COLO829 (cell line): Measurements from ENCODE around the gene KRT72.
"Not testable (repeated sequence)": the region's sequence is repeated elsewhere in the genome, so short reads cannot be mapped to it uniquely, and the experiment has no call there.

Source experiments
- DNase-seq: peaks from one replicate; pipeline ENCODE4 v3.0.0; 2012; ENCODE audit warnings: low spot score

Gene KRT72

GRCh38 chr12:52606581-52607218, 5.4 kb upstream of the KRT72 start:
- no peak for DNase-seq

DNA sequence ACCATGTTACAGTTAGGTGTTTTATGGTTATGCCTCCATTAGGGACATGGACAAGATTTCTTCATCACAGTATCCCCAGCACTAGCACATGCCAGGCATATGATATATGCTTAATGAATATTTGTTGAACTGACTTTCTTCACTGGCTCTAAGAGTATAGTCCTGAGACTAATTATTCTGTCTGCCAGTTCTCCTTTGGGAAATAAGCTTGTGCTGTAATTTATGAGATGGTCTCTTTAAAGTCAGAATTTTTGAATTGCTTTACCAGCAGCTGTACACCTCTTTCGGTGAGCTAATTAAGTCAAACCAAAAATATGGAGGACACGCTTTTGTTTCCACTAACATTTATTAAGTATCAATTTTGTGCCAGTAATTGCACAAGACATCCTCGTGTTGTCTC, 4.8 kb upstream of the KRT72 start:
- no peak for DNase-seq

DNA sequence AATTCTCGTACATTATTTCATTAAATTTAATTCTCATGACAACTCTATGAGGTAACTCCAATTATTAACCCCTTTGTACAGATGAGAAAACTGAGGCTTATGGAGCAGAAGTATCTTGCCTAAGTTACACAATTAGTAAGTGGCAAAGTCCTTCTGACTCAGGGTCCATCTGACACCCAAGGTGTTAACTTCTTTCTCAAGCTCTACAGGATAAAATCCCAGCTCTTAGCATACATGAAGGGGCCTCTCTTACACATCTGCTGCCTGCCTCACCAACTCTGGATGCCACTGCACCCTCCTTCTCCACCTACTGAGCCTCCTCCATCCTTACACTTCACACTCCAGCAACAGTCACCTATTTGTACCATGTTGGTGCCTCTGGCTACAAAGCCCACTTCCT, 4.3 kb upstream of the KRT72 start:
- no peak for DNase-seq

GRCh38 chr12:52604859-52605258, 3.6 kb upstream of the KRT72 start:
- DNase-seq = no peak

DNA sequence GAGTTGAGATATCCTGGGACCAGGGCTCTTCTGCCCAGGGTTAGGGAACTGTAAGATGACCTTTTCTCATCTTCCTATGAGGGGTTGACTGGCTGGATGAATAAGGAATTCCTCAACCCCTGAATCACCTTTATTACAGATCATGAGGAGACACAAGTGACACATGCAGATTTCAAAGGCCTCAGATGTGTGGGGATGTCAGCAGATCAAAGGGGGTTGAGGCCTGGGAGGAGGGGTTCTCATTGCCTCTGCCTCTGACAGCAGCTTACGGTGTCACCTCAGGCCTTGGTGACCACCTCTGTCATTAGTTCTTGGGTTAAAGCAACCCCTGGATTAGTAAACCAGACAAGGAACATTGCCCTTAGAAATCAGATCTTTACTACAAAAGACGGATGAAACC, 2.1 kb upstream of the KRT72 start:
- DNase-seq = no peak

DNA sequence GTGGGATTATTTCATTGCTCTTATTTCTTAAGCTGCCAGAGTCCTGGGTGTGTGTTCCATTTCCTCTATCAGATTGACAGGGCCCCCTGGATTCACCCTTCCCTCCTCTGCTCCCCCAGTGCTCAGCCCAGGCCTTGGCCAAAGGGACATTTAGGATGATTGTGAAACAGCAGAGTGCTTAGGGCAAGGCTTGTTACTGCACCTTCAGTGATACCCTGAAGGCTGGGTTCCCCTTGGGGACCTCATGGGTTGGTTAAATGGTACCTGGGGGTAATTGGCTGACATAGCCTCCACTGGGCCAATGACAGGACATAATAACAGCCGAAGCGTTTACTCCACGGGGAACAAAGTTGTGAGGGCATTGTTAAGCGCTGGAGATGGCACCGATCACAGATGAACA, 1.3 kb upstream of the KRT72 start:
- no peak for DNase-seq

- DNase-seq = no peak
Measured at GRCh38 chr12:52601671-52602070, 408 bp upstream of the KRT72 start.

GRCh38 chr12:52600475-52600874, 788 bp downstream of the KRT72 start:
- no peak for DNase-seq

- no peak for DNase-seq
Measured at GRCh38 chr12:52600071-52600470, 1.2 kb downstream of the KRT72 start.

DNA sequence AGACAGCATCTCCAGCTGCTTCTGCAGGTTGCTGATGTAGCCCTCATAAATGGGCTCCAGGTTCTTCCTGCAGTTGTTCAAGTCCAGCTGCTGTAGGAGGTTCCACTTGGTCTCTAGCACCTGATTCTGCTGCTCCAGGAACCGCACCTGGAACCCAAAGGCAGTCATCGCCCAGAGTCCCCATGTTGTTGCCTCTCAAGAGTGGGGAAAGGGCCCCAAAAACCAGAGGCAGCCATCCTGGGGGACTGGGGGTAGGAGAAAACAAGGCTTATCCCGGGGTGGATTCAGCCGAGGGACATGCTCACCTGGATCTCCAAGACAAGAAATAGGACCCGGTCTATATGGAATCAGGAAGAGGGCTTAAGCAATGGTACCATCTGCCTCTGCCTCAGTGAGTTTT, 2.3 kb downstream of the KRT72 start:
- DNase-seq = no peak

DNA sequence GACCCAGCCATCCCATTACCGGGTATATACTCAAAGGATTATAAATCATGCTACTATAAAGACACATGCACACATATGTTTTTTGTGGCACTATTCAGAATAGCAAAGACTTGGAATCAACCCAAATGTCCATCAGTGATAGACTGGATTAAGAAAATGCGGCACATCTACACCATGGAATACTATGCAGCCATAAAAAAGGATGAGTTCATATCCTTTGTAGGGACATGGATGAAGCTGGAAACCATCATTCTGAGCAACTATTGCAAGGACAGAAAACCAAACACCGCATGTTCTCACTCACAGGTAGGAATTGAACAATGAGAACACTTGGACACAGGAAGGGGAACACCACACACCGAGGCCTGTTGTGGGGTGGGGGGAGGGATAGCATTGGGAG, 7.0 kb downstream of the KRT72 start:
- not testable (repeated sequence) for DNase-seq

- DNase-seq = no peak
Measured at GRCh38 chr12:52591521-52591920, 9.7 kb downstream of the KRT72 start.

DNA sequence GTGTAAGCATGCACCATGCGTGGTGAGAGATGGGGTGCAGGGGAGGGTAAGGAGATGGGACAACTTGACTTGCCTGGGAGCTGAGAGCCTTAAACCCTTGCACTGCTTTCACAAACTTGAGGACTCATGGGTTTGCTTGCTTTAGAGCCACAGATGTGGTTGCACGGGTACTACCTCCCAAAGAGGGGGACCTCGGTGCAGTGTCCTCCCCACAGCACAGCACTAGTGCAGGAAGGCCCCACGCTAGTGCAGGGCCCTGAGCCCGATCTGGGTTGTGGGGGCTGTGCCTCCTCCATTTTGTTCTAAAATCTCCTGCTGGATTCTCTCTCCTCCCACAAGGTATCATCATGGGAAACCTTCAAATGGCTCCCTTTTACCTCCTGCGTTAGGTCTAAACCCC, 11.2 kb downstream of the KRT72 start:
- no peak for DNase-seq

GRCh38 chr12:52587563-52587962, 13.7 kb downstream of the KRT72 start:
- DNase-seq = no peak

DNA sequence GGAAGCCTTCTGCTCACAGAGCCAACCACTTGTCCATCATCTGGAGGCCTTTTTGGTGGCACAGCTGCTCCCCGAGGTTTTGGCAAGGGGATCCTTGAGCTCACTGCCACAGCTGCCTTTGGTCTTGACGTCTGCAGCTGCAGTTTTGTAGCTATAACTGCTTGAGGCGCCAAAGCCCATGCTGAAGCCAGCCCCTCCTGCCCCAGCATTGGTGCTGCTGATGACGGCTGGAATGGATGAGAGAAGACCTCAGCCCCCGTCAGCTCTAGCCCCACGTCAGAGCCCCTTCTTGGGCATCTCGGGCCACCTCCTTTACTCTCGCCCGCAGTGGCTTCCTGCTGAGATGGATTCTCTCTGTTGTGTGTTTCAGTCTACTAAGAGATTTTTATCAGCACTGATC, 15.3 kb downstream of the KRT72 start:
- no peak for DNase-seq

GRCh38 chr12:52585066-52585465, 16.2 kb downstream of the KRT72 start:
- DNase-seq = no peak

- no peak for DNase-seq
Measured at GRCh38 chr12:52584156-52584682, 17.0 kb downstream of the KRT72 start.

DNA sequence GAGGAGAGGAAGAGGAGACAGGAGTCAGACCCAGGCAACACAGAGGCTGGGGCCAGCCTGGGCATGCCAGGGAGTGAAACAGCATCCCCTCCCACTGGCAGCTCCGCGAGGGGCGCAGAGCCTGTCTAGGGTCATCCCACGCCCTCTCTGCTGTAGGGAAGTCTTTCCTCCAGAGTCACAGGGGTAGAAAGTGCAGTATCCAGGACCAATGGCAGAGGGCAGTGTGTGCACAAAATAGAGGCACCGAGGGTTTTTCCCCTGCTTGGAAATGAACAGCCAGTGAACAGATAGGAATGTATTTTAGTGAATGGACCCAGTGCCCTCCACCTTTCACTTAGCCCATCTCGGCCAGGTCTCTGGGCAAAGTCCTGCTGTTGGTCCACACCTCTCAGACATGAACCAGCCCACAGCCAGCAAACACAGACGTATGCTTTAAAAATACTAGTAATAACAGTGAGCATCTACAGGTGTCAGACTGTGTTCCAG, 18.2 kb downstream of the KRT72 start:
- DNase-seq = peak; percentile 50

- DNase-seq = no peak
Measured at GRCh38 chr12:52582486-52582885, 18.8 kb downstream of the KRT72 start.

DNA sequence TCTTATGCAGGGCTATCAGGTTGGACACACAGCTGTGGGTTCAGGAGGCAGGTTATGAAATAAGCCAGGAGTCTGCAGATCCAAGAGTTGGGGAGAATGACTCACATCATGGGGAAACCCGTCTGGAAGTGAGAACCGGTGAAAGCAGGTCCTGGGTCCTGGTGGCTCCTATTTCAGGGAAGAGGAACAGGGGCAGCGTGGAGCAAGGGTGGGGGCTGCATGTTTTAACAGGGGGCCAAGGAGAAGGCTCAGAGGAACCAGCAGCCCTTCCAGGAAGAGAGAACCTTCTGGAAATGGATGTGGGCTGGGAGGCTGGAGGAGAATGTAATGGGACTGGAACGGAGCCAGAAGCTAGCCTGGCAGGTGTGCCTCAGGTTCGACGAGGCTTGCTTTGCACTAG, 19.8 kb downstream of the KRT72 start:
- DNase-seq = no peak

DNA sequence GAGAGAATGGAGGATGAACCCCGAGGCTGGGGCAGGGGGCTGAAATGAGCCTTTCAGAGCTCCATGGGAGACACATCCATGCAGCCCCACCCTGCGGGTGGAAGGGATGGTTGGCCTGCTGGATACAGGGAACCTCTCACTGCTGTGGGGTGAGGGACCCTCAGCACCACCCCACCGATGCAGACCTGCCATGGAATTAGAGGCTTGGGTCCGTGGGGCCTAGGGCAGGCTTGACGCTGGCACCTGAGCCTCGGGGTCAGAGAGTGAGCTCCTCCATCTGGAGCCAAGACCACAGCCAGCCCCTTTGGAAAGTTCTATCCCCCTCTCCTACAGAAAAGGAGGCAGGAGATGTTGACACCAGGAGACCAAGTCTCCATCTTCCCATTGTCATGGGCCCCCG, 20.2 kb downstream of the KRT72 start:
- DNase-seq = no peak

- no peak for DNase-seq
Measured at GRCh38 chr12:52580496-52580895, 20.8 kb downstream of the KRT72 start.

DNA sequence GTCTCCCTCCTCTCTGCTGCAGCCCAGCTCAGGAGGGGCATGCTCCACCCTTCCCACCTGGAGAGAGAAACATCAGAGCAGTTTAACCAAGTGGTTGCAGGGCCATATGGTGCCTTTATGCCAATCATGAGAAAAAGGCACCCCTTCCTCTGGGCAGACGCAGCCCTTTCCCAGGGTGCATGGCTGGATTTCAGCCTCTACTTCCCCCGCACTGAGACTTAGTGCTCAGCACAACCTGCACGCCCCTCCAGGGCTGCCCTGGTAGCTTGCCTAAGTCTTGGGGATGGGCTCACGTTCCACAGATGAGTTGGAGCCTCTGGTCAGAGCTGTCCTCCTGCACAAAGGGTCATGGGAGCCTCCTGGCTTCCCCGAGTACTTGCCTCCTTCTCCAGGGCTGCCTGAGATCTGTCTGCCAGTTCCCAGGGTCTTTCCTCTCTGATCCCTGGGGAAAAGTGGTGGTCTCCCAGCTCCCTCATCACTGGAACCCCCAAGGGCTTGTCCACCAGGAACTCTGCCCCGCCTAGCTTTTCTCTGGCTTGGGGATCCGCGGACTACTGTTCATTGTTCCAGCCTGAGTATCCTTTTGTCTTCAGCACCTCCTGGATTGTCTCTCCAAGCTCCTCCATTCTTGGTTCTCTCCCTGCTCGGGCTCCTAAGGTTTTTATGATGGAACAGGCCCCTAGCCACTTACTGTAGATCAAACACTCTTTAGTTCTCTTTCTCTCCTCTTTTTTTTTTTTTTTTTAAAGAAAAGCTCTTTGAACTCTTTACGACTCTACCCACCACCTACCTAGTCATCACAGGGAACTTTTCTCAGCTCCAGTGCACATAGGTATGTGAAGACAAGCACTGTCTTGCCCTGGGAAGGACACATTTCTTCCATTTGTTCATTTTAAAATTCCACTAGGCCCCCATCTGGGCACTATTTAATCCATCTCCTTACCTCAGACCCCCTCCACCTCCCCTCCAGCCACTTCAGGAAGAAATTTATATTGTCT, 21.5 kb downstream of the KRT72 start:
- DNase-seq = no peak
